ENCODE data around the gene CDKN1B.

Gene CDKN1B

GRCh38 chr12:12701457-12701856, 15.7 kb upstream of the CDKN1B start:
- DNase-seq: no peak

- peak in 2 of 5 donors; percentile 19 to 52 for DNase-seq
Observed at GRCh38 chr12:12704593-12705230, 12.5 kb upstream of the CDKN1B start.

GRCh38 chr12:12705838-12706520, 11.2 kb upstream of the CDKN1B start:
- peak in 4 of 5 donors; percentile 39 to 61 (median 60) for DNase-seq

GRCh38 chr12:12713932-12714275, 3.3 kb upstream of the CDKN1B start:
- DNase-seq: no peak

GRCh38 chr12:12714276-12715021, 2.7 kb upstream of the CDKN1B start:
- DNase-seq: peak in 4 of 5 donors; percentile 37 to 82 (median 40)

- DNase-seq: no peak
Observed at GRCh38 chr12:12715128-12715458, 2.1 kb upstream of the CDKN1B start.

GRCh38 chr12:12715459-12716150, 1.6 kb upstream of the CDKN1B start:
- peak in 1 of 5 donors; percentile 80 for DNase-seq

- no peak for DNase-seq
Observed at GRCh38 chr12:12716151-12716792, 896 bp upstream of the CDKN1B start.

- peak in 1 of 5 donors; percentile 34 for DNase-seq
Observed at GRCh38 chr12:12717586-12718380, 615 bp downstream of the CDKN1B start.

- no peak for DNase-seq
Observed at GRCh38 chr12:12718381-12718759, 1.2 kb downstream of the CDKN1B start.

GRCh38 chr12:12718853-12719252, 1.7 kb downstream of the CDKN1B start:
- peak in 1 of 5 donors; percentile 50 for DNase-seq

GRCh38 chr12:12719496-12719895, 2.3 kb downstream of the CDKN1B start:
- DNase-seq: peak in 1 of 5 donors; percentile 39

- DNase-seq: no peak
Observed at GRCh38 chr12:12720052-12720451, 2.9 kb downstream of the CDKN1B start.

GRCh38 chr12:12720672-12721161, 3.5 kb downstream of the CDKN1B start:
- no peak for DNase-seq

- DNase-seq: peak in 2 of 5 donors; percentile 17 to 58
Observed at GRCh38 chr12:12721176-12721751, 4.1 kb downstream of the CDKN1B start.

- no peak for DNase-seq
Observed at GRCh38 chr12:12721814-12722434, 4.8 kb downstream of the CDKN1B start.

GRCh38 chr12:12722435-12723148, 5.4 kb downstream of the CDKN1B start:
- DNase-seq: peak in 1 of 5 donors; percentile 63

- DNase-seq: peak in 1 of 5 donors; percentile 33
Observed at GRCh38 chr12:12723149-12723680, 6.0 kb downstream of the CDKN1B start.

GRCh38 chr12:12723681-12724420, 6.7 kb downstream of the CDKN1B start:
- peak in 4 of 5 donors; percentile 21 to 42 (median 32) for DNase-seq
